Calu3 (cell line): ENCODE measurements around the gene SLC25A21. TPM values are rescaled to one million over a fixed set of nuclear protein-coding genes. Genes with fewer than 3 reads are reported as not detected.

Experiments
- BruUV-seq: library from RNA; stranded (reverse); fragments of 400-500 nt; replicated peaks from 2 replicates; lab custom pipeline; 2021; lab: Mats Ljungman, UMichigan
- CTCF ChIA-PET: fragments of 300-600 bp; sonication (Branson Sonifier 250); formaldehyde crosslinking; loops from one replicate; lab custom pipeline; 2022; ENCODE audit warnings: antibody characterized with exemption; lab: Charles Lee
- DNase-seq: peaks from one replicate; pipeline ENCODE4 v3.0.0; 2022
- H3K27ac Mint-ChIP-seq: one replicate; pipeline ENCODE4 v1.8.0; 2022; ENCODE audit warnings: mixed read lengths; ENCODE audit not compliant: unreplicated experiment
- H3K27me3 Mint-ChIP-seq: one replicate; pipeline ENCODE4 v1.8.0; 2022; ENCODE audit warnings: mixed read lengths; ENCODE audit not compliant: unreplicated experiment
- H3K36me3 Mint-ChIP-seq: one replicate; pipeline ENCODE4 v1.8.0; 2022; ENCODE audit warnings: mild to moderate bottlenecking, moderate library complexity, mixed read lengths; ENCODE audit not compliant: insufficient read depth, unreplicated experiment
- H3K4me1 Mint-ChIP-seq: one replicate; pipeline ENCODE4 v1.8.0; 2022; ENCODE audit warnings: mild to moderate bottlenecking, low read depth, mixed read lengths; ENCODE audit not compliant: unreplicated experiment
- H3K4me3 Mint-ChIP-seq: one replicate; pipeline ENCODE4 v1.8.0; 2022; ENCODE audit warnings: mild to moderate bottlenecking, low read depth, moderate library complexity, mixed read lengths; ENCODE audit not compliant: unreplicated experiment
- H3K9me3 Mint-ChIP-seq: one replicate; pipeline ENCODE4 v1.8.0; 2022; ENCODE audit warnings: low read depth, mixed read lengths; ENCODE audit not compliant: unreplicated experiment
- CTCF ChIP-seq: fragments of 200-600 bp; IDR thresholded peaks from one replicate; pipeline ENCODE4 v1.8.0; 2022; ENCODE audit warnings: antibody characterized with exemption; ENCODE audit not compliant: unreplicated experiment
- intact Hi-C: fragments of 100-400 bp; cut with micrococcal nuclease; formaldehyde crosslinking; loops from one replicate; pipeline ENCODE4 v1.10.0; 2022; ENCODE audit not compliant: unreplicated experiment
- total RNA-seq: library from RNA; stranded (reverse); gene quantifications from 2 replicates; pipeline ENCODE4 v1.2.3, GENCODE V29; 2022

Gene SLC25A21
- total RNA-seq, 1 experiment from 2014 or later = 1.4 TPM

GRCh38 chr14:36880276-36880675, 292.1 kb downstream of the SLC25A21 start:
- Mint-ChIP-seq H3K4me3 (no peak overlapping the region), H3K27ac (no peak overlapping the region), H3K4me1 (peaks cover 6% of the 10 kb centered on the region), H3K36me3 (no peaks in the 10 kb centered on the region), H3K9me3 (peaks cover 7% of the 10 kb centered on the region), H3K27me3 (no peaks in the 10 kb centered on the region)
- CTCF ChIA-PET = no interaction called here
- TF ChIP-seq CTCF = no peak
- intact Hi-C loops = no loop called here
- BruUV-seq = no TSS peak
- no peak for DNase-seq

- Mint-ChIP-seq H3K4me1 (peaks cover 12% of the 10 kb centered on the region), H3K36me3 (no peaks in the 10 kb centered on the region), H3K27me3 (no peaks in the 10 kb centered on the region), H3K27ac (no peak overlapping the region), H3K4me3 (no peak overlapping the region), H3K9me3 (peaks cover 7% of the 10 kb centered on the region)
- BruUV-seq = no TSS peak
- intact Hi-C loops = no loop called here
- DNase-seq = no peak
- no peak for TF ChIP-seq CTCF
- CTCF ChIA-PET = no interaction called here
These were observed 292.8 kb downstream of the SLC25A21 start for GRCh38 chr14:36879558-36879957.

- Mint-ChIP-seq H3K27ac (no peak overlapping the region), H3K36me3 (no peaks in the 10 kb centered on the region), H3K4me1 (peaks cover 17% of the 10 kb centered on the region), H3K27me3 (no peaks in the 10 kb centered on the region), H3K9me3 (peaks cover 2% of the 10 kb centered on the region), H3K4me3 (no peak overlapping the region)
- CTCF ChIA-PET = interaction anchor here (0.6 kb wide), 2 partner anchors 295 to 1913 kb away, joined by 3 read pairs; no protein-coding TSS in a partner anchor
- TF ChIP-seq CTCF = no peak
- no peak for DNase-seq
- intact Hi-C loops = no loop called here
- no TSS peak for BruUV-seq
These were observed 297.8 kb downstream of the SLC25A21 start for GRCh38 chr14:36874396-36875138.

- no TSS peak for BruUV-seq
- no peak overlapping the region for H3K4me3 Mint-ChIP-seq
- H3K9me3 Mint-ChIP-seq = peaks cover 2% of the 10 kb centered on the region
- TF ChIP-seq CTCF = no peak
- intact Hi-C loops = no loop called here
- no peaks in the 10 kb centered on the region for H3K36me3 Mint-ChIP-seq
- H3K27me3 Mint-ChIP-seq = no peaks in the 10 kb centered on the region
- no peak overlapping the region for H3K27ac Mint-ChIP-seq
- H3K4me1 Mint-ChIP-seq = peaks cover 25% of the 10 kb centered on the region
- CTCF ChIA-PET = interaction anchor here (0.6 kb wide), 1 partner anchor 55 kb away, joined by 3 read pairs; no protein-coding TSS in a partner anchor
- no peak for DNase-seq
These were observed 301.6 kb downstream of the SLC25A21 start for GRCh38 chr14:36870776-36871175.
